ENCODE data around the gene CECR2. TPM values are rescaled to one million over a fixed set of nuclear protein-coding genes. Genes with fewer than 3 reads are reported as not detected.

CECR2 gene
- total and polyA plus RNA-seq, 10 of the 15 experiments (the other 5 are each of a cell fraction or from before 2014, with no cell fraction given) = 0.01 to 0.08 (median 0.01) TPM; not detected in 7

DNA sequence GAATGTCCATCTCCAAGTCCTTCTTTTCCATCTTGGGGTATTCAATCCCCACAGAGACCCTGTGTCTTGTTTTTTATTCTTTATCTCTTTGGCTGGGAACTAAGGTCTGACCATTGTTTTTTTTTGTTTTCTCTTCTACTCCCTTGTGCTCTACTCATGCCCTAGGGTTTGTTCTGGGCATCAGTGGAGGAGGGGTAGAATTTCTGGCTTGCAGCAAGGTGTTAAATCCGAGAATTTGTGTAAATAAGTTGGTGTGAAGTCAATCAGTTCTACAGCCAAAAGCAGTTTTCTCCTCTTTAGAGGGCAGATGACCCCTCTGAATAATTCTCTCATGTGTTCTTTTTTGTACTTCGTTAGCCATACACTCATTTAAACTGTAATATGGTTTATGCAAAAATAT, 10.7 kb downstream of the CECR2 start:
- CTCF ChIA-PET = interaction anchor here (0.7 to 1.1 kb wide), 2 partner anchors 122 to 180 kb away, joined by 3 read pairs; no protein-coding TSS in a partner anchor
- intact Hi-C loops (cut with micrococcal nuclease; ENCODE audit: unreplicated experiment) (no loop called here), in situ Hi-C loops (cut with MboI) (no loop called here)
- TF ChIP-seq, protein P1, sequence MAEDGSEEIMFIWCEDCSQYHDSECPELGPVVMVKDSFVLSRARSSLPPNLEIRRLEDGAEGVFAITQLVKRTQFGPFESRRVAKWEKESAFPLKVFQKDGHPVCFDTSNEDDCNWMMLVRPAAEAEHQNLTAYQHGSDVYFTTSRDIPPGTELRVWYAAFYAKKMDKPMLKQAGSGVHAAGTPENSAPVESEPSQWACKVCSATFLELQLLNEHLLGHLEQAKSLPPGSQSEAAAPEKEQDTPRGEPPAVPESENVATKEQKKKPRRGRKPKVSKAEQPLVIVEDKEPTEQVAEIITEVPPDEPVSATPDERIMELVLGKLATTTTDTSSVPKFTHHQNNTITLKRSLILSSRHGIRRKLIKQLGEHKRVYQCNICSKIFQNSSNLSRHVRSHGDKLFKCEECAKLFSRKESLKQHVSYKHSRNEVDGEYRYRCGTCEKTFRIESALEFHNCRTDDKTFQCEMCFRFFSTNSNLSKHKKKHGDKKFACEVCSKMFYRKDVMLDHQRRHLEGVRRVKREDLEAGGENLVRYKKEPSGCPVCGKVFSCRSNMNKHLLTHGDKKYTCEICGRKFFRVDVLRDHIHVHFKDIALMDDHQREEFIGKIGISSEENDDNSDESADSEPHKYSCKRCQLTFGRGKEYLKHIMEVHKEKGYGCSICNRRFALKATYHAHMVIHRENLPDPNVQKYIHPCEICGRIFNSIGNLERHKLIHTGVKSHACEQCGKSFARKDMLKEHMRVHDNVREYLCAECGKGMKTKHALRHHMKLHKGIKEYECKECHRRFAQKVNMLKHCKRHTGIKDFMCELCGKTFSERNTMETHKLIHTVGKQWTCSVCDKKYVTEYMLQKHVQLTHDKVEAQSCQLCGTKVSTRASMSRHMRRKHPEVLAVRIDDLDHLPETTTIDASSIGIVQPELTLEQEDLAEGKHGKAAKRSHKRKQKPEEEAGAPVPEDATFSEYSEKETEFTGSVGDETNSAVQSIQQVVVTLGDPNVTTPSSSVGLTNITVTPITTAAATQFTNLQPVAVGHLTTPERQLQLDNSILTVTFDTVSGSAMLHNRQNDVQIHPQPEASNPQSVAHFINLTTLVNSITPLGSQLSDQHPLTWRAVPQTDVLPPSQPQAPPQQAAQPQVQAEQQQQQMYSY (CRISPR knock-in tag; IDR thresholded peaks at IDR 0.05) = no peak
- TF ChIP-seq KAT2A (conservative IDR thresholded peaks at IDR 0.05; ENCODE audit: control insufficient read depth, low read depth, low read length) (no peak), KDM1A (IDR thresholded peaks at IDR 0.05; ENCODE audit: borderline replicate concordance) (no peak), YBX1 (IDR thresholded peaks at IDR 0.05) (no peak), SMAD1 (IDR thresholded peaks at IDR 0.05; ENCODE audit: low read depth, partially characterized antibody) (no peak), ZNF217 (IDR thresholded peaks at IDR 0.05) (no peak), PML (IDR thresholded peaks at IDR 0.05; ENCODE audit: low read length) (no peak), WRNIP1 (IDR thresholded peaks at IDR 0.05; ENCODE audit: borderline replicate concordance, low read depth, low read length) (no peak), CEBPB (IDR thresholded peaks at IDR 0.05; ENCODE audit: borderline replicate concordance in 1 of 2, low read depth in 2 of 2, low read length in 2 of 2) (no peak), IKZF1 (conservative IDR thresholded peaks at IDR 0.05) (no peak), NFYB (IDR thresholded peaks at IDR 0.05; ENCODE audit: insufficient read depth, low read depth, low read length) (no peak), YY1 (IDR thresholded peaks at IDR 0.05; ENCODE audit: low read depth, low read length) (no peak)
- TF ChIP-seq, protein P2, sequence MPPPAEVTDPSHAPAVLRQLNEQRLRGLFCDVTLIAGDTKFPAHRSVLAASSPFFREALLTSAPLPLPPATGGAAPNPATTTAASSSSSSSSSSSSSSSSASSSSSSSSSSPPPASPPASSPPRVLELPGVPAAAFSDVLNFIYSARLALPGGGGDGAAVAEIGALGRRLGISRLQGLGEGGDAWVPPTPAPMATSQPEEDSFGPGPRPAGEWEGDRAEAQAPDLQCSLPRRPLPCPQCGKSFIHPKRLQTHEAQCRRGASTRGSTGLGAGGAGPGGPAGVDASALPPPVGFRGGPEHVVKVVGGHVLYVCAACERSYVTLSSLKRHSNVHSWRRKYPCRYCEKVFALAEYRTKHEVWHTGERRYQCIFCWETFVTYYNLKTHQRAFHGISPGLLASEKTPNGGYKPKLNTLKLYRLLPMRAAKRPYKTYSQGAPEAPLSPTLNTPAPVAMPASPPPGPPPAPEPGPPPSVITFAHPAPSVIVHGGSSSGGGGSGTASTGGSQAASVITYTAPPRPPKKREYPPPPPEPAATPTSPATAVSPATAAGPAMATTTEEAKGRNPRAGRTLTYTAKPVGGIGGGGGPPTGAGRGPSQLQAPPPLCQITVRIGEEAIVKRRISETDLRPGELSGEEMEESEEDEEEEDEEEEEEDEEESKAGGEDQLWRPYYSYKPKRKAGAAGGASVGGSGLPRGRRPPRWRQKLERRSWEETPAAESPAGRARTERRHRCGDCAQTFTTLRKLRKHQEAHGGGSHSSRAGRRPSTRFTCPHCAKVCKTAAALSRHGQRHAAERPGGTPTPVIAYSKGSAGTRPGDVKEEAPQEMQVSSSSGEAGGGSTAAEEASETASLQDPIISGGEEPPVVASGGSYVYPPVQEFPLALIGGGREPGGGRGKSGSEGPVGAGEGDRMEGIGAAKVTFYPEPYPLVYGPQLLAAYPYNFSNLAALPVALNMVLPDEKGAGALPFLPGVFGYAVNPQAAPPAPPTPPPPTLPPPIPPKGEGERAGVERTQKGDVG (CRISPR knock-in tag; IDR thresholded peaks at IDR 0.05) = no peak
- TF ChIP-seq, protein P3, sequence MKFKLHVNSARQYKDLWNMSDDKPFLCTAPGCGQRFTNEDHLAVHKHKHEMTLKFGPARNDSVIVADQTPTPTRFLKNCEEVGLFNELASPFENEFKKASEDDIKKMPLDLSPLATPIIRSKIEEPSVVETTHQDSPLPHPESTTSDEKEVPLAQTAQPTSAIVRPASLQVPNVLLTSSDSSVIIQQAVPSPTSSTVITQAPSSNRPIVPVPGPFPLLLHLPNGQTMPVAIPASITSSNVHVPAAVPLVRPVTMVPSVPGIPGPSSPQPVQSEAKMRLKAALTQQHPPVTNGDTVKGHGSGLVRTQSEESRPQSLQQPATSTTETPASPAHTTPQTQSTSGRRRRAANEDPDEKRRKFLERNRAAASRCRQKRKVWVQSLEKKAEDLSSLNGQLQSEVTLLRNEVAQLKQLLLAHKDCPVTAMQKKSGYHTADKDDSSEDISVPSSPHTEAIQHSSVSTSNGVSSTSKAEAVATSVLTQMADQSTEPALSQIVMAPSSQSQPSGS (IDR thresholded peaks at IDR 0.05; ENCODE audit: low read length) = no peak
- TF ChIP-seq, protein P4, sequence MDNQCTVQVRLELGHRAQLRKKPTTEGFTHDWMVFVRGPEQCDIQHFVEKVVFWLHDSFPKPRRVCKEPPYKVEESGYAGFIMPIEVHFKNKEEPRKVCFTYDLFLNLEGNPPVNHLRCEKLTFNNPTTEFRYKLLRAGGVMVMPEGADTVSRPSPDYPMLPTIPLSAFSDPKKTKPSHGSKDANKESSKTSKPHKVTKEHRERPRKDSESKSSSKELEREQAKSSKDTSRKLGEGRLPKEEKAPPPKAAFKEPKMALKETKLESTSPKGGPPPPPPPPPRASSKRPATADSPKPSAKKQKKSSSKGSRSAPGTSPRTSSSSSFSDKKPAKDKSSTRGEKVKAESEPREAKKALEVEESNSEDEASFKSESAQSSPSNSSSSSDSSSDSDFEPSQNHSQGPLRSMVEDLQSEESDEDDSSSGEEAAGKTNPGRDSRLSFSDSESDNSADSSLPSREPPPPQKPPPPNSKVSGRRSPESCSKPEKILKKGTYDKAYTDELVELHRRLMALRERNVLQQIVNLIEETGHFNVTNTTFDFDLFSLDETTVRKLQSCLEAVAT (IDR thresholded peaks at IDR 0.05) = no peak
- no TSS peak for BruUV-seq (replicated peaks)
- no peak overlapping the region for H2AFZ ChIP-seq (ENCODE audit: control insufficient read depth, low read depth, low read length)
- H3K79me2 ChIP-seq (ENCODE audit: control insufficient read depth, insufficient read depth, low read length) = no peaks in the 10 kb centered on the region
- SMC1A ChIA-PET (ENCODE audit: uncharacterized antibody, unreplicated experiment) = no interaction called here
- H3K4me3 ChIP-seq = no peak overlapping the region
- POLR2A ChIA-PET = no interaction called here
- RAD21 ChIA-PET (ENCODE audit: unreplicated experiment) = no interaction called here
- no peaks in the 10 kb centered on the region; a peak in 1 of 4 replicates for H3K27me3 ChIP-seq (replicated peaks in 1 of 2; ENCODE audit: control insufficient read depth in 2 of 2, insufficient read depth in 2 of 2, low read length in 1 of 2)
- ATAC-seq = no peak
- no peak overlapping the region for H3K4me2 ChIP-seq (ENCODE audit: control insufficient read depth, insufficient read depth)
- H3K36me3 ChIP-seq (ENCODE audit: control insufficient read depth in 2 of 2, insufficient read depth in 2 of 2, low read length in 1 of 2) = no peaks in the 10 kb centered on the region
- WGBS (ENCODE audit: insufficient coverage, insufficient replicate concordance, low lambda C conversion rate, missing lambda C conversion rate) = 7% methylated on average over 2 of the region's 2 CpGs
- H3K27ac ChIP-seq (ENCODE audit: control insufficient read depth, insufficient read depth) = no peak overlapping the region
- DNase-seq (ENCODE audit: low read depth, low spot score) = no peak
- no peak overlapping the region for H3K9ac ChIP-seq (ENCODE audit: control insufficient read depth, insufficient read depth, low read length)
- no peak for FAIRE-seq
- no peaks in the 10 kb centered on the region; the same call in 1 of the 3 replicates for H3K9me3 ChIP-seq (replicated peaks; ENCODE audit: control insufficient read depth, insufficient read depth, low read length)
- no peaks in the 10 kb centered on the region for H4K20me1 ChIP-seq (ENCODE audit: control insufficient read depth, insufficient read depth)
- no peaks in the 10 kb centered on the region for H3K4me1 ChIP-seq (ENCODE audit: control insufficient read depth, insufficient read depth, low read length)
